HepG2 (cell line): ENCODE measurements around the gene HEXIM1. TPM values are rescaled to one million over a fixed set of nuclear protein-coding genes. Genes with fewer than 3 reads are reported as not detected.

Experiments
- JUN ChIP-seq: sonication (generic); formaldehyde crosslinking; IDR thresholded peaks from 2 replicates; pipeline ENCODE4 v1.4.0; 2020; ENCODE audit warnings: mild to moderate bottlenecking, missing genetic modification reagents
- MIXL1 ChIP-seq: IDR thresholded peaks from 2 replicates; pipeline ENCODE4 v1.6.1; 2016
- PPARG ChIP-seq: conservative IDR thresholded peaks from 2 replicates; pipeline ENCODE4 v1.6.1; 2016; ENCODE audit warnings: missing biosample characterization, missing genetic modification reagents
- RARG ChIP-seq: sonication (generic); formaldehyde crosslinking; IDR thresholded peaks from 2 replicates; pipeline ENCODE4 v1.4.0; 2020; ENCODE audit warnings: low read depth, mild to moderate bottlenecking, missing genetic modification reagents
- RERE ChIP-seq: IDR thresholded peaks from 2 replicates; pipeline ENCODE4 v1.6.1; 2016; ENCODE audit warnings: low read depth, missing genetic modification reagents, missing compliant biosample characterization
- SCMH1 ChIP-seq: sonication (generic); formaldehyde crosslinking; IDR thresholded peaks from 2 replicates; pipeline ENCODE4 v1.9.0; 2021; ENCODE audit warnings: missing genetic modification reagents, mild to moderate bottlenecking, borderline replicate concordance
- SP140L ChIP-seq: sonication (generic); formaldehyde crosslinking; IDR thresholded peaks from 2 replicates; pipeline ENCODE4 v1.4.0; 2020; ENCODE audit warnings: missing genetic modification reagents, borderline replicate concordance
- THAP7 ChIP-seq: sonication (generic); formaldehyde crosslinking; IDR thresholded peaks from 2 replicates; pipeline ENCODE4 v1.8.1; 2023; ENCODE audit warnings: mild to moderate bottlenecking, missing genetic modification reagents
- THAP8 ChIP-seq: sonication (generic); formaldehyde crosslinking; IDR thresholded peaks from 2 replicates; pipeline ENCODE4 v1.5.1; 2020; ENCODE audit warnings: missing genetic modification reagents, mild to moderate bottlenecking, borderline replicate concordance
- USF2 ChIP-seq, 2 experiments: sonication (generic) in 1 of 2; formaldehyde crosslinking in 1 of 2; IDR thresholded peaks; 2 replicates each; pipeline versions ENCODE4 v1.5.1 to v1.6.1; 2011 to 2020; ENCODE audit warnings: borderline replicate concordance in 1 of 2, low read depth in 1 of 2, low read length in 1 of 2, mild to moderate bottlenecking in 1 of 2, missing genetic modification reagents in 1 of 2, moderate library complexity in 1 of 2
- ZBTB39 ChIP-seq: sonication (generic); formaldehyde crosslinking; IDR thresholded peaks from 2 replicates; pipeline ENCODE4 v1.5.0; 2020; ENCODE audit warnings: missing genetic modification reagents
- ZHX1 ChIP-seq: sonication (generic); formaldehyde crosslinking; IDR thresholded peaks from 2 replicates; pipeline ENCODE4 v1.8.1; 2022; ENCODE audit warnings: low read depth, mild to moderate bottlenecking, missing genetic modification reagents
- polyA plus RNA-seq, 8 experiments: library from polyadenylated mRNA; depleted of rRNA in 3 of 8; stranded (reverse) in 7 of 8; unstranded in 1 of 8; fragments of >200 nt; fragmentation: Illumina TruSeq in 4 of 8; extraction: Trizol in 4 of 8; gene quantifications; 2 replicates each; pipeline versions ENCODE4 v1.2.1 to v1.2.3, GENCODE V29; 2011 to 2016; ENCODE audit warnings: low read depth in 4 of 8, missing spikeins in 1 of 8, mixed read lengths in 1 of 8; ENCODE audit not compliant: insufficient read depth in 1 of 8
- total RNA-seq, 5 experiments: library from RNA; depleted of rRNA; stranded (reverse); fragments of >200 nt; fragmentation: Illumina TruSeq; extraction: Trizol; gene quantifications; 2 replicates each; pipeline ENCODE4 v1.2.3, GENCODE V29; 2016; ENCODE audit warnings: low read depth in 1 of 5

HEXIM1 gene
- total and polyA plus RNA-seq, 2 of the 13 experiments (the other 11 are each of a cell fraction or from before 2014, with no cell fraction given), result 10.5 to 16.6 TPM

GRCh38 chr17:45132572-45133463 is 15.5 kb upstream of the HEXIM1 start (continued):
- TF ChIP-seq RARG (no peak), USF2 (IDR thresholded peaks at IDR 0.05; ENCODE audit: low read depth, low read length) (no peak), USF2 (CRISPR knock-in tag; IDR thresholded peaks at IDR 0.05; ENCODE audit: borderline replicate concordance) (no peak), PPARG (CRISPR knock-in tag) (no peak), ZHX1 (CRISPR knock-in tag) (peak; percentile 10; the same call in 1 of the 2 replicates), MIXL1 (no peak), ZBTB39 (CRISPR knock-in tag) (0 out of 2 replicates have a peak, but pooled peaks have one; percentile 61), SP140L (CRISPR knock-in tag) (no peak), SCMH1 (CRISPR knock-in tag) (no peak), JUN (CRISPR knock-in tag) (peak; percentile 81), THAP8 (peak; percentile 92), RERE (CRISPR knock-in tag) (no peak), THAP7 (CRISPR knock-in tag) (0 out of 2 replicates have a peak, but pooled peaks have one; percentile 54)
